ENCODE measurements around the gene RNF5.
A peak's percentile ranks its signal among the peaks of the same experiment; 100 is the strongest.
"Not testable (repeated sequence)": the region's sequence is repeated elsewhere in the genome, so short reads cannot be mapped to it uniquely, and the experiment has no call there.

Gene RNF5

GRCh38 chr6:32189069-32189741 lies 11.0 kb downstream of the RNF5 start:
- no peak for DNase-seq (ENCODE audit: low read depth in 3 of 3)

GRCh38 chr6:32189742-32190053 lies 11.5 kb downstream of the RNF5 start:
- no peak for DNase-seq (ENCODE audit: low read depth in 3 of 3)

DNA sequence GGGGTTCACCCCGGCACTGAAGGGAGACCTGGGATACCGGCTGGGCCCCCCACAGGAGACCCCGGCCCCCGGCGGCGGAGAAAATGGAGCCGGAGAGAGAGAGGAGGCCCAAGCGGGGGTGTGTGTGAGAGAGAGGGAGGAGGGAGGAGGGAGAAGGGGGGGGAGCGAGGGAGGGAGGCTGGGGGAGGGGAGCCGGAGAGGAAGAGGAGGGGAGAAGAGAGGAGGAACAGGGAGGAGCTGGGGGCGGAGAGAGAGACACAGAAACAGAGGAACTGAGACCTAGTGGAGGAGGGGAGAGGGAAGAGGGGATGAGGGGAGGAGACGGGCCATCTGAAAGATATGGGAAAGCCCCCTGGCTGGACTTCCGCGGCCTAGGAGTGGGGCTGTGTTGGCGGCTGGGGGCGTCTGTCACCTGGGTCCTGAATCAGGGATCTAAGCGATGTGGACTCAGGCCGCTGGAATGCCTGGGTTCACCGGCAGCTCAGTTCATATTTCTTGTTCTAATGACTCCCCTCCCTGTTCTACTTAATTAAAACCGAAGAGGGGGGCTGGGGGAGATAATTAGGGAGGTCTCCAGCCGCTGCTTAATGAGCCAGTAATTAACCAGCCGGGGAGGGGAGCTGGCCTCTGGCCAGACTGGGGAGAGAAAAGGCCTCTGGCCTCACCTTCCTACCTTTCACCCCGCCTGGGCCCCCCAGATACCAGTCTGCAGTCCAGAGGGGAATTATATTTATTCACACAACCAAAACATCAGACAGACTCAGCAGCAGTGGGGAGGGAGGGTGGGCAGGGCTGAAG lies 12.0 kb downstream of the RNF5 start, which contains the start of gene PBX2:
Gene PBX2, minus strand, starts transcription at position 149 of the 798 bp plus-strand sequence. CDS start 287 bp downstream, outside the sequence.
- DNase-seq (ENCODE audit: low read depth in 3 of 3) = peak; percentile 73 to 82 (median 75)

DNA sequence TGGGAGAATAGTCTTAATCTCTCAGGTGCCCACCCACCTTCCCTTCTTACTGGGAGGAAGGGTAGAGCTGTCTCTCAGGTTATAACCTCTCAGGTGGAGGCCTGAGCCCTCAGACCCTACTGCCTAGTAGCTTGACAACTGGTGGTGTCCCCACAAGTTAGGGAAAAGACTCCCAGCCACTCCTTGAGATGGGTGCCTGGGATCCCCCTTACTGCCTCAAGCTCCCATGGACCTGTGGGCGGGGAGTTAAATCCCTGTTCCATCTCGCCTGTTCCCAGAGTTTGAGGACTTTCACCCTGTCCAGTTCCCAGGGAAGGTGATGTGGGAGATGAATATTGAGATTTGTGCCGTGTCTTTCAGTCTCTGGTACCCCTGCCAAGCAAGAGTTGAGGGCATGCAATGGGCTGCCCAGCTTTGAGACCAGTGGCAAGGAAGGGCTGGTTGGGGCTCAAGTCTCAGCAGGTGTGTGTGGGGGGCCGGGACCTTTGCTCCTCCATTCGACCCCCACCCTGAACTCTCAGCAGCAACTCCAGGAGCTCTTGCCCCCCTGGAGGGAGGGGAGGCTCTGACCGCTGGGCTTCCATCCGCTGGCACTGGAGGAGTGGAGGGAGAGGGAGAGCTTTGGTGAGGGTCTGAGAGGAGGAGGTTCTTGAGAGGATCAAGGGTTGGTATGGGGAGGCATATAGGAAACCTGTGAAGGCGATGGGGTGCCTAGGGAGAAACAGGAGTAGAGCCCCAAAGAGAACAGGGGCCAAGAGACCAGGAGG lies 12.9 kb downstream of the RNF5 start:
- DNase-seq (ENCODE audit: low read depth in 3 of 3) = no peak

- no peak for DNase-seq (ENCODE audit: low read depth in 3 of 3)
Observed at GRCh38 chr6:32191696-32192607, 13.7 kb downstream of the RNF5 start.

DNA sequence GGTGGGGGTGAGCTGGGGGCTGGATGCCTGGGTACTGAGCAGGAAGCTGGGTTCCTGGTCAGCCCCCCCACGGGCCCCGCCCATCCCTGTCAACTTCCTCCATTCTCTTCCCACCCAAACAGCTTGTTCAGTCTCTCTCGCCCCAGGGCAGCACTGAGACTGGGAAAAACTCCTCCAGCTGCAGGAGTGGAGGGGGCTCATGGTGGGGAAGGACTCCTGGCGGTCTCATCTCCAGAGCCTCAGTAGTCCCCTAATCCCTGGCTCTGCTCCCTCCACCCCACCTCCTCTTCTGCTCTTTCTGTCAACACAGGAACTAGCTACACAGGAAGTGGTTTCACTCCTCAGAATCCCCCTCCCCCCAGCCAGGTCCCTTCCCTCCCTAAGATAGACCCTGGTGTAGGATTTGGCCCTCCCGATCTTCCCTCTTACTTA lies 14.4 kb downstream of the RNF5 start, which contains the start of gene GPSM3:
Gene GPSM3, minus strand, starts transcription at position 36 of the 432 bp plus-strand sequence. CDS start 130 bp downstream, outside the sequence.
- DNase-seq (ENCODE audit: low read depth in 3 of 3) = no peak

GRCh38 chr6:32193096-32193495 lies 14.9 kb downstream of the RNF5 start:
- not testable (repeated sequence) for DNase-seq (ENCODE audit: low read depth in 3 of 3)

DNA sequence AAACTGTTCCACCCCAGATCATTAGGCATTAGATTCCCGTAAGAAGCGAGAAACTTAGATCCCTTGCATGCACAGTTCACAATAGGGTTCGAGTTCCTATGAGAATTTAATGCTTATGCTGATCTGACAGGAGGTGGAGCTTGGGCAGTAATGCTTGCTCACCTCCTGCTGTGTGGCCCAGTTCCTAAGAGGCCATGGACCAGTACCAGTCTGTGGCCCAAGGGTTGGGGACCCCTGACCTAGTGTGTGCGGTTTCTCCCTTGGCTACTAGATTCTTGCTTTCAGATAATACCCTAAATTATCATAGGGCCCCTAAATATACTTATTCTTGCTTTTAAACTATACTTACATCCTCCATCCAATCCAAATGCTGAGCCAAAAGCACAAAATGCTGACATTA lies 16.2 kb downstream of the RNF5 start:
- no peak for DNase-seq (ENCODE audit: low read depth in 3 of 3)

DNA sequence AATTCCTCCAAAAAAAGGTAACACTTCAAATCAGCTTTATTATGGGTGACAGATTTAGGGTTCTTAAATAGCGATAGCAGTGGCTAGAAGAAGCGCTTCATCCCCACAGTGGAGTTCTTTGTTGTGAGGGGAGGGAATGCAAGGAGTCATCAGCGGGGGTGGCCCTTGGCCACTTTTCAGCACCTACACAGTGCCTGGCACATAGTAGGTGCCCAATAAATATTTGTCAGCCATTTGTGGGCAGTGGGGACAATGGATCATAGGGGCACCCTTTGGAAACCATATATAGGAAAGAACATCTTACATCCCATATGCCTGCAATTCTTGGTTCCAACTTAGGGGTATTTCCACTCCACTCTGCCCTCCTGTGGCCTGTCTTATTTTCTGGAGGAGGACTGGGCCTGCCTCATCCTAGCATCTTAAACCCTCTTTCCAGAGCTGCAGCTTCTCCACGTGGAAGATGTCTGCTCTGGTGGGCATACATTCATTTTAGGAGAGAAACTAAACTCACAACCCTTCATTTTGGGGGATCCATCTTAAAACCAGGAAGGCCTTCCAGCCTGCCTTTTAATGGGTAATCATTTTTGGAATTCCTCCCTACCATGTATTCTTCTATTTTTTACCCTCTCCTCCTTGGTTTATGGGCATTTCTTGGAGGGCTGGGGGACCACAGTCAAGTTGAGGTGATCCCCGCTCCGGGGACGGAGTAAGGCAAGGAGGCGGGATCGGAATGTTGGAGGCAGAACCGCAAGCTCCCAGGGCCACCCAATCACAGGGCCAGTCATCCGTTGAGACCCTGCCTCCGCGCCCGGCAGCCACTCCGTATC lies 16.8 kb downstream of the RNF5 start:
- DNase-seq (ENCODE audit: low read depth in 3 of 3) = no peak

- DNase-seq (ENCODE audit: low read depth in 3 of 3) = peak; percentile 98 to 100 (median 99)
Observed at GRCh38 chr6:32195652-32195901, 17.4 kb downstream of the RNF5 start.

DNA sequence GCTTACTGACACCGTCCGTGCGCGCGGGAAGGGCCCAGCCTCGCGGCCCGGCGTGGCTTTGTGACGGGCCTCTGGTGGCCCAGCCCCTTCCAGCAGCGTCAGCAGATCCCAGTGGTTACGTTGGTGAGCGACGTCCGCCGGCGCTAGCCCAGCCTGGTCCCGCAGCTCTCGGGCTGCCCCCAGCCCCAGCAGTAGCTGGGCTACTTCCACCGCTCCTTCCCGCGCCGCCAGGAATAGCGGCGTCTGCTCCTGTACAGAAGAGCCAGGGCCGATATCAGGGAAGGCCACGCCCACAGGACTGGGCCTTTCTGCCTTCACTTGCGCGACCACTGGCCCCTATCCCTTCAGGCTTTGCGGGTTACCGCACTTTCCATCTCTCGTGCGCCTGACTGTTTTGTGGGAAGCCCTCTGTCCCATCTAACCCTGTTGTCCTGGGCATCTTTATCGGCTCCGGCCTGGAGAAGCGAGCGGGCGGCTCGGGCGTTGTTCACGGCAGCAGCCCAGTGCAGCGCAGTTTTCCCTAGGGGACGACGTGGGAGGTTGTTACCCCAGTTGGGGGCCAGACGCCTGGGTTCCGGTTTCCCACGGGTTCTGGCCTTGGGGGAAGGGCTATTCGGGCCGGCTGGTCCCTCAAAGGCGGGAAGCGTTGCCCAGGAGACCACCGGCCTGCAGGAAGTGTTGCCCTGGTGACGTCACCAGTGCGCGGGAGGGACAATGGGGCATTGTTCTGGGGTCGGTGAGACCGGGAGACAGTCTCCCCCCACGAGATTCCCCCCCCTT lies 17.9 kb downstream of the RNF5 start:
- peak in 1 of 3 experiments; percentile 40 for DNase-seq (ENCODE audit: low read depth in 3 of 3)

DNA sequence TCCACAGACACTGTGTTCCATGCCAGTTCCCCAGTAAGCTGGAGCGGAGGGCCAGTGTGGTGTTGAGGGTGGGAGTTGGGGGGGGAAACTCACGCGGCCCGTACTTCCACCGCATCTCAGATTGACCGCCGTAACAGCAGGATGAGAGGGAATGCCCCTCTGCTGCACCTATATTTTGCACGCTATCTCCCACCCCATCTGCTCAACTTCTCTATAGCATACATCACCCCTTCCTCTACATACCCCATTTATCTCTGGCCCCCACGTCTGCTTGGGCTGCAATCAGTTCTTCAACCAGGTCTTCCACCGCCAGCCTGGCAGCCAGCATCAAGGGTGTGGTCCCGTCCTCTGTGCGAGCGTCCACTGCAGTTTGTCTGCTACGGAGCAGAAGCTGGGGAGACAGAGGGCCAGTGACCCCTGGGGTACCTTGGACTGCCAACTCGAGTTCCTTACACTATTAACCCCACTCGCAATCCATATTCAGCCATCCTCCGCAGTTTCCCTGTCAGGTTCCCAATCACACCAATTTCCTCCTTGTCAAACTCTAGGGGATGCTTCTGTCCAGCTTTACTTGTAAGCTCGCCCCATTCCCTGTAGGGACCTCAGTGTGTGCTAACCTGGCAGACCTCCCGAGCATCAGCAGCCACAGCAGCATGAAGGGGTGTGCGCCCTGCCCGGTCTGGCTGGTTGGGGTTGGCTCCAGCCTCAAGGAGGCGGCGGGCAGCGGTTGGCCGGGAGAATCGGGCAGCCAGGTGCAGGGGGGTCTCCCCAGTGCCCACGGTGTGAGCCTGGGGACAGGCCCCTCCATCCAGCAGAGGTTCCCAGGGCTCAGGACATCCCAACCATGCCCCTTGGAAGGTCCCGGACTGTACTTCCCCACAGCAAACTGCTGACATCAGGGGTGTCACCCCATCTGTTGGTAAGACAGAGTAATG lies 18.7 kb downstream of the RNF5 start:
- DNase-seq (ENCODE audit: low read depth in 3 of 3) = no peak

DNA sequence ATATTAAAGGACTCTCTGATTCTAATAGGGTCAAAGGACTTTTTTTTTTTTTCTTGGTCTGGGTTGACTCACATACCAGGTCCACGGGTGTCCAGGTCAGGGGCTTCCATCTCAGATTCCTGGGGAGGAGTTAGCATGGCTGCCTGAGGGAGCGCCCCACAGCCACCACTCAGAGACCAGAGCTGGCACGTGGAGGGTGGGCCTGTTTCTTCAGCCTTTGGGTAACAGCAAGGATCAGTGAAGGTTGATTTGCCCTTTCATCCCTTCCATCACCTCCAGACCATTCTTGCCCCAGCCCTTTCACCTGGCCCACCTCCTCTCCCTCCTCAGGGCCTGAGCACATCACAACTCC lies 20.1 kb downstream of the RNF5 start:
- no peak for DNase-seq (ENCODE audit: low read depth in 3 of 3)

DNA sequence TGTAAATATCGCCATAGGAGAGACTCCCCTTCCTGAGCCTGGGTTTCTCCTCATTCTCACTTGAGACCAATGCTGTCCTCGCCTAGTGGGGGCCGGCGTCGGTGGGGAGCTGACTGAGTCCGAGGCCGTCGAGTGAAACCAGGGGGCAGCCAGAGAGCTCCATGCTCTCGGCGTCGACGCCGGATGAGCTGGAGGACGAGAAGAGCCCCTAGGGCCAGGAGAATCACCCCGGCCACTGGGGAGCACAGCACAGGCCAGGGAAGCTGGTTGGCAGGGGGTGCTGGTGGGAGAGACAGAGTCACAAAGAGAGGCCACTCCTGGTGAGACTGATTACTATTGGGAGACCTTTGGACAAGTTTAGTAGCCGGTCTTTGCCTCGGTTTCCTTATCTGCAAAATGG lies 20.7 kb downstream of the RNF5 start:
- no peak for DNase-seq (ENCODE audit: low read depth in 3 of 3)

DNA sequence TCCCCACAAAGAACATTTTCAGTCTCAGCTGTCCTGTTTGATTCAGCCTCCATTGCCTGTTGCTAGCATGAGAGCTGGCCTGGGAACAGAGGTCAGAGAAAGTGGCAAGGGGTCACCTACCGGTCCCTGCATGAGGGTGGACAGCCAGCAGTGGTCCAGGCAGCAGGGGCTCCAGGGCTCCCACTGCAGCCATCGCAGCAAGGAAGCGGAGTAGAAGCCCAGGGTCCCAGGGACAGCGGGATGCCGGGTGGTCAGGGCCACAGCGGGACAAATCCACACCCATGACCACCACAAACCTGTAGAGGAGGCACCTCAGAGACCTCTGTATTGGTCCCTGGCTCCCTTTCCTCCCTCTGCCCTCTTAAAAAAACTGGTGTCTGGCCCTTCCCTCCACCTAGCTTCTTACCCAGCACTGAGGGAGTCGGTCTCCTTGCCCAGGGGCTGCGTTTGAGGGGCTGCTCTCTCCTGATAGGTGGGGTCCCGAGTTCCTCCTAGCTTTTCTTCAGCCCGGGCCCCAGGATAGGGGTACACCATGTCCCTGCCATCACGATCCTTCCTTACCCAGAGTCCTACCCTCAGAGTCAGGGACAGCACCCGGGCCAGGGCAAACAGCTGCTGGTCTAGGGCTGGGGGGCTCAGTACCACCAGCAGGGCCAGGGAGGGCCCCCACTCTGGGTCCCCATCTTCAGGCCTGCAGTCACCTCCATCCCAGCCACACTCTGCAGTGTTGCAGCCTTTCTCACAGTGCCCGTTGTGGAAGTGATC lies 22.7 kb downstream of the RNF5 start:
- no peak for DNase-seq (ENCODE audit: low read depth in 3 of 3)

DNA sequence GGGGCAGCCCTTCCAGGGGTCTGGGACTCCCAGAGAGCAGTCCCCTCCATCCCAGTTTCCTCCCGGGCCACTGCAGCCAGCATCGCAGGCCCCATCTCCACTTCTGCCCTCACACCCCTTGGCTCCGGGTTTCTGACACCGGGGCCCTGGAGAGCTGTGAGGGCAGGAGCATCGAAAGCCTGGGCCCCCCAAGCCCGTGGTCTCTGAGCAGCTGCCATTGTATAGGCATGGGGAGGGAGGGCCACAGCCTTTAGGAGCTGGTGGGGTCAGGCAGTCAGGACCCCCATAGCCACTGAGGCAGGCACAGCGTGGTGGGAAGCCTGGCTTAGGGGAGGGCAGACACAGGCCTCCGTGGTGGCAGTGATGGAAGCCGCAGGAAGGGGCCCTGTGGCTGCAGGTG lies 24.0 kb downstream of the RNF5 start:
- DNase-seq (ENCODE audit: low read depth in 3 of 3) = no peak

DNA sequence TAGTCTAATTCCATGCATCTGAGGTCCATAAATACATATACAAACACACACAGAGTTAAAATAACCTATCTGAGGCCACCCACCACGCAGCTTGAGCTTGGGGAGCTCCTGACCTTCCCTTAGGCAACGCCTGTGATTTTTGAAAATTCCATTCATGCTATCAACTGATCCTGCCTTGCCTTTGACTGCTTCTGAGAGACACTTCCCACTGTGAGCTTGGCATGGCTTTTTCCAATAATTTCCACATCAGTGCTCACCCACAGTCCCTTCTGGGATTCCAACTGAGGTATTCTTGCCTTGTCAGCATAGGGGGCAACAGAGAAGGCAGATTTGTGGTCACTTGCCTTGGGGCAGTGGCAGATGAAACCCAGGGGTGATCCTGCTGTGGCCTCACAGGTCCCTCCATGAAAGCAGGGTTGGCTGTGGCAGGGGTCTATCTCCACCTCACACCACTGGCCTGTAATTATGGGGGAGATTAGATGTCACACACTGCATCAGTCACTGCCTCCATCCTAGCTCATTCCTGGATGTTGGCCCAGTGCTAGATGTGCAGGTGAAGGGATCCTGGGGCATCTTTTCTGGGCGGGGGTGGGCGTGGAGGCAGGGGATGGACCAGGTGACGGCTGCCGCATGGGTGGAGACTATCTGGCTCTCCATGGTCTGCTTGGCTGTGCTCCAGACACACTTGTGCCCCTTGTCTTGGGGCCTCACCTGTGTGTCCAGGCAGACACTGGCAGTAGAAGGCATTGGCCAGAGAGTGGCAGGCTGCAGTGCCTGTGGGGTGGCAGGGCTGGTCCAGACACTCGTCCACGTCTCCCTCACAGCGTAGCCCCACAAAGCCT lies 25.4 kb downstream of the RNF5 start:
- DNase-seq (ENCODE audit: low read depth in 3 of 3) = no peak

All from stimulated activated CD4-positive, alpha-beta T cell treated with anti-CD3 and anti-CD28 coated beads, TNF-alpha, amount 100 ng/mL, for 4 hours (primary cell).